ENCODE data around the gene CHP1. TPM values are rescaled to one million over a fixed set of nuclear protein-coding genes. Genes with fewer than 3 reads are reported as not detected.

The CHP1 gene
- total and polyA plus RNA-seq, 9 of the 15 experiments (the other 6 are each of a cell fraction or from before 2014, with no cell fraction given): 31.7 to 83.4 (median 67.6) TPM

GRCh38 chr15:41230650-41231421 is at the start of gene CHP1, which contains the start of gene EXD1 (continued):
- TF ChIP-seq MYC (IDR thresholded peaks at IDR 0.05; ENCODE audit: low read depth, low read length) (peak; percentile 88), MYC (CRISPR knock-in tag; IDR thresholded peaks at IDR 0.05; ENCODE audit: borderline replicate concordance, low read depth) (0 out of 2 replicates have a peak, but pooled peaks have one; percentile 20), NR3C1 (CRISPR knock-in tag; IDR thresholded peaks at IDR 0.05) (peak; percentile 85), JUNB (CRISPR knock-in tag; conservative IDR thresholded peaks at IDR 0.05) (no peak), PRMT5 (CRISPR knock-in tag; IDR thresholded peaks at IDR 0.05) (0 out of 2 replicates have a peak, but pooled peaks have one; percentile 30), ZNF398 (CRISPR knock-in tag; IDR thresholded peaks at IDR 0.05) (no peak), DACH1 (IDR thresholded peaks at IDR 0.05; ENCODE audit: partially characterized antibody) (no peak), POLR2H (tag; IDR thresholded peaks at IDR 0.05; ENCODE audit: low read depth) (no peak), NFXL1 (CRISPR knock-in tag; IDR thresholded peaks at IDR 0.05) (no peak), BRD4 (IDR thresholded peaks at IDR 0.05) (0 out of 2 replicates have a peak, but pooled peaks have one; percentile 2), TRIM24 (IDR thresholded peaks at IDR 0.05) (peak in 1 of 2 experiments; percentile 38; a peak in 2 of 4 replicates), ZBTB17 (CRISPR knock-in tag; IDR thresholded peaks at IDR 0.05) (peak; percentile 83), RBM15 (IDR thresholded peaks at IDR 0.05; ENCODE audit: insufficient read depth, low read length) (no peak), E2F1 (CRISPR knock-in tag; IDR thresholded peaks at IDR 0.05) (peak; percentile 84), HNRNPLL (IDR thresholded peaks at IDR 0.05; ENCODE audit: low read depth, low read length, poor library complexity, severe bottlenecking) (peak; percentile 21), PHTF2 (CRISPR knock-in tag; IDR thresholded peaks at IDR 0.05) (no peak), ZNF316 (IDR thresholded peaks at IDR 0.05) (peak; percentile 60; the same call in 1 of the 2 replicates), ZNF75A (CRISPR knock-in tag; IDR thresholded peaks at IDR 0.05) (no peak), TAF15 (IDR thresholded peaks at IDR 0.05; ENCODE audit: low read depth, low read length) (no peak), HMBOX1 (IDR thresholded peaks at IDR 0.05) (0 out of 2 replicates have a peak, but pooled peaks have one; percentile 13), KAT7 (CRISPR knock-in tag; IDR thresholded peaks at IDR 0.05; ENCODE audit: borderline replicate concordance) (peak; percentile 61; the same call in 1 of the 2 replicates), TCF7 (IDR thresholded peaks at IDR 0.05; ENCODE audit: borderline replicate concordance) (no peak; the same call in 1 of the 2 replicates), ATF2 (CRISPR knock-in tag; IDR thresholded peaks at IDR 0.05) (no peak), ZNF224 (CRISPR knock-in tag; IDR thresholded peaks at IDR 0.05) (peak; percentile 90), SAFB (IDR thresholded peaks at IDR 0.05; ENCODE audit: borderline replicate concordance, low read depth, low read length) (no peak)

Data from K562 (cell line).